Duodenal mucosa (tissue), 2 donors: ENCODE measurements around the gene EXD3.
"Not testable (repeated sequence)": the region's sequence is repeated elsewhere in the genome, so short reads cannot be mapped to it uniquely, and the experiment has no call there.

Source experiments
- H3K27ac ChIP-seq: one replicate; pipeline ENCODE4 v1.7.0; 2013; ENCODE audit warnings: low read depth, low read length
- H3K27me3 ChIP-seq, 2 donors: one replicate each; pipeline ENCODE4 v1.7.0; 2013; ENCODE audit warnings: low read length in 2 of 2, control low read depth in 1 of 2; ENCODE audit not compliant: insufficient read depth in 2 of 2, control insufficient read depth in 1 of 2
- H3K36me3 ChIP-seq, 2 donors: one replicate each; pipeline ENCODE4 v1.7.0; 2013; ENCODE audit warnings: low read length in 2 of 2, control low read depth in 1 of 2; ENCODE audit not compliant: insufficient read depth in 2 of 2, control insufficient read depth in 1 of 2
- H3K4me1 ChIP-seq, 2 donors: one replicate each; pipeline ENCODE4 v1.7.0; 2013; ENCODE audit warnings: low read length in 2 of 2, control low read depth in 1 of 2; ENCODE audit not compliant: insufficient read depth in 2 of 2, control insufficient read depth in 1 of 2
- H3K4me3 ChIP-seq, 2 donors: one replicate each; pipeline ENCODE4 v1.7.0; 2013; ENCODE audit warnings: low read length in 2 of 2, low read depth in 1 of 2
- H3K9ac ChIP-seq, 2 donors: one replicate each; pipeline ENCODE4 v1.7.0; 2013; ENCODE audit warnings: low read length in 2 of 2, low read depth in 1 of 2
- H3K9me3 ChIP-seq, 2 donors: one replicate each; pipeline ENCODE4 v1.7.0; 2013; ENCODE audit warnings: low read length in 2 of 2, control low read depth in 1 of 2; ENCODE audit not compliant: control insufficient read depth in 1 of 2

The EXD3 gene

GRCh38 chr9:137331929-137332328 is 91.0 kb downstream of the EXD3 start:
- no peaks in the 10 kb centered on the region for H3K9me3 ChIP-seq
- no peaks in the 10 kb centered on the region for H3K4me1 ChIP-seq
- H3K36me3 ChIP-seq: no peaks in the 10 kb centered on the region
- no peak overlapping the region for H3K27ac ChIP-seq
- no peak overlapping the region for H3K9ac ChIP-seq
- H3K27me3 ChIP-seq: no peaks in the 10 kb centered on the region
- H3K4me3 ChIP-seq: no peak overlapping the region

GRCh38 chr9:137330689-137331088 is 92.3 kb downstream of the EXD3 start:
- no peak overlapping the region for H3K4me3 ChIP-seq
- H3K27me3 ChIP-seq: no peaks in the 10 kb centered on the region
- no peak overlapping the region for H3K27ac ChIP-seq
- H3K9me3 ChIP-seq: no peaks in the 10 kb centered on the region
- no peak overlapping the region for H3K9ac ChIP-seq
- H3K4me1 ChIP-seq: no peaks in the 10 kb centered on the region
- H3K36me3 ChIP-seq: no peaks in the 10 kb centered on the region

GRCh38 chr9:137329590-137329989 is 93.4 kb downstream of the EXD3 start:
- not testable (repeated sequence) for H3K9ac ChIP-seq, H3K9me3 ChIP-seq, H3K36me3 ChIP-seq, H3K27ac ChIP-seq, H3K4me1 ChIP-seq, H3K4me3 ChIP-seq, H3K27me3 ChIP-seq

GRCh38 chr9:137327641-137328550 is 95.1 kb downstream of the EXD3 start:
- H3K27me3 ChIP-seq, H3K36me3 ChIP-seq, H3K4me3 ChIP-seq, H3K4me1 ChIP-seq, H3K9ac ChIP-seq, H3K27ac ChIP-seq, H3K9me3 ChIP-seq: not testable (repeated sequence)

- Histone ChIP-seq H3K4me3 (no peak overlapping the region), H3K4me1 (no peaks in the 10 kb centered on the region), H3K27ac (no peak overlapping the region), H3K9me3 (no peaks in the 10 kb centered on the region), H3K9ac (no peak overlapping the region), H3K36me3 (no peaks in the 10 kb centered on the region), H3K27me3 (no peaks in the 10 kb centered on the region)
Observed at GRCh38 chr9:137326445-137327065, 96.4 kb downstream of the EXD3 start.

- Histone ChIP-seq H3K27me3 (no peaks in the 10 kb centered on the region), H3K9me3 (no peaks in the 10 kb centered on the region), H3K36me3 (no peaks in the 10 kb centered on the region), H3K9ac (no peak overlapping the region), H3K27ac (no peak overlapping the region), H3K4me1 (peaks cover 0 to 3% of the 10 kb centered on the region in 2 donors), H3K4me3 (no peak overlapping the region)
Observed at GRCh38 chr9:137325799-137326198, 97.2 kb downstream of the EXD3 start.

- H3K9me3 ChIP-seq: no peaks in the 10 kb centered on the region
- H3K9ac ChIP-seq: no peak overlapping the region
- no peak overlapping the region for H3K27ac ChIP-seq
- no peaks in the 10 kb centered on the region for H3K27me3 ChIP-seq
- H3K36me3 ChIP-seq: no peaks in the 10 kb centered on the region
- no peak overlapping the region for H3K4me3 ChIP-seq
- peaks cover 0 to 8% of the 10 kb centered on the region in 2 donors for H3K4me1 ChIP-seq
Observed at GRCh38 chr9:137325124-137325523, 97.8 kb downstream of the EXD3 start.

GRCh38 chr9:137323531-137324331 is 99.2 kb downstream of the EXD3 start:
- Histone ChIP-seq H3K36me3 (no peaks in the 10 kb centered on the region), H3K9me3 (no peaks in the 10 kb centered on the region), H3K4me1 (peaks cover 0 to 8% of the 10 kb centered on the region in 2 donors), H3K4me3 (no peak overlapping the region), H3K27ac (no peak overlapping the region), H3K9ac (no peak overlapping the region), H3K27me3 (no peaks in the 10 kb centered on the region)

- Histone ChIP-seq H3K4me1 (peaks cover 0 to 8% of the 10 kb centered on the region in 2 donors), H3K9me3 (no peaks in the 10 kb centered on the region), H3K27ac (no peak overlapping the region), H3K4me3 (no peak overlapping the region), H3K9ac (no peak overlapping the region), H3K27me3 (no peaks in the 10 kb centered on the region), H3K36me3 (no peaks in the 10 kb centered on the region)
Observed at GRCh38 chr9:137321726-137322361, 101.1 kb downstream of the EXD3 start.
